Activated CD4-positive, alpha-beta T cell treated with anti-CD3 and anti-CD28 coated beads, Interleukin-2, Interleukin-6, amounts not matched to agents 100 ng/mL and 50 ng/mL, durations not matched to agents 16 hours and 8 hours (primary cell): Measurements from ENCODE around the gene MZT2A.
"Not testable (repeated sequence)": the region's sequence is repeated elsewhere in the genome, so short reads cannot be mapped to it uniquely, and the experiment has no call there.

Experiments
- DNase-seq: peaks from one replicate; pipeline ENCODE4 v3.0.0-alpha.2; 2020

Gene MZT2A

DNA sequence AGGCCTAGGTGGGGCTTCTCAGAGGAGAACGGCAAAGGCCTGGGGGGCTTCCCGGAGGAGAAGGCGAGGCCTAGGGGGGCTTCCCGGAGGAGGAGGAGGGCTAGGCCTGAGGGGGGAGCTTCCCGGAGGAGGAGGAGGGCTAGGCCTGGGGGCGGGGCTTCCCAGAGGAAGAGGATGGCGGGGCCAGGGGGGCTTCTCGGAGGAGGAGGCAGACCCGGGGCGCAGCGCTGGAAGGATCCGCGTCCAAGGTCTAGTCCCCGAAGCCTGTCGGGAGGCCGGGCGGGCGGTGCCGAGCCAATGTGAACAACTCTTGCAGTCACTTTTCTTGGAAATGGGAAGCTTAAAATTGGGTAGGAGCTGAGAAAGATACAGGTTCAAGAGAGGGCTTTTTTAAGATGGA, 46.3 kb downstream of the MZT2A start:
- no peak for DNase-seq

DNA sequence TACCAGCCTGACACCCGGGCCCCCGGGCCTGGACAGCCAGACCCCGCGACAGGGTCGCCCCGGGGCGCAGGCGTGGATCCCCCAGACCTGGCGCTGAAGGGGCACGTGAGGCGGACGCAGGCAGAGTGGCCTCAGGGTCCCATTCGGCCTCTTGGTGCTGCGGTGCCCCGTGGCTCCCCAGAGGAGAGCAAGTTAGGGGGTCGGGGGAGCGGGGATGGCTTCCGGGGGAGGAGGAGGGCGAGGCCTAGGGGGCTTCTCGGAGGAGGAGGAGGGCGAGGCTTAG, 46.7 kb downstream of the MZT2A start:
- DNase-seq = not testable (repeated sequence)

DNA sequence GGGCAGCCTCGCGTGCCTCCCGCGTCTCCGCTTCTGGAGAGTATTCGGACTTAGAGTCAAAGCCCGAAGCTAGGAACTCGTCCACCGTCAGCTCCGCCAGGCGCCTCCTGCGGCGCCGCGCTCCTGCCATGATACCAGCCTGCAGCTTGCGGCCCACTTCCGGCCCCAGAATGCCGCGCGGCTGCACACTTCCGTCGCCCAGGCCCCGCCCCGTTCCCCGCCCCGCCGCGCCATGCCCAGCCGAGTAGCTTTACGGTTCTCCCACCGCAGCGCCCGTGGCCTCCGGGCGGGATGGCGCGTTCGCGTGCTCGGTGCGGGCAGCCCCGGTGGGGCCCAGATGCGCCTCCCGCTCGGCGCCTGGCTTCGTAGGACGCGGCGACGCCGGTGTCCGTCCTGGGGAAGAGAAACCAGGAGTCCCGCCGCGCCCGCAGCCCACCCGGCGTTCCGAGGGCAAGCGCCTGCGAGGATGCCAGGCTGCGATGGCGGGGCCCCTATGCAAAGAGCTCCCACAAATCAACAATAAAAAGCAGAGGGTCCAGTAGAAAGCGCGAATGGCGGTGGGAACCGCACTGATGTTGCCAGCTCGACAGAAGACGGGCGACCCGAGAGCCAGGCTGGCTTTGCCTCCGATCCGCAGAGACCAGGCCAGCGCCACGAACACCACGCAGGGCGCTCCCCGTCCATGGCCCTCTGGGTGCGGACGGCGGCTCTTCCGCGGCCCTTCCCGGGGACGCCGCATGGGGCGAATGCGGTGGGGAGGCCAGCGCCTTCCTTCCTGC, 47.3 kb downstream of the MZT2A start:
- DNase-seq = not testable (repeated sequence)

DNA sequence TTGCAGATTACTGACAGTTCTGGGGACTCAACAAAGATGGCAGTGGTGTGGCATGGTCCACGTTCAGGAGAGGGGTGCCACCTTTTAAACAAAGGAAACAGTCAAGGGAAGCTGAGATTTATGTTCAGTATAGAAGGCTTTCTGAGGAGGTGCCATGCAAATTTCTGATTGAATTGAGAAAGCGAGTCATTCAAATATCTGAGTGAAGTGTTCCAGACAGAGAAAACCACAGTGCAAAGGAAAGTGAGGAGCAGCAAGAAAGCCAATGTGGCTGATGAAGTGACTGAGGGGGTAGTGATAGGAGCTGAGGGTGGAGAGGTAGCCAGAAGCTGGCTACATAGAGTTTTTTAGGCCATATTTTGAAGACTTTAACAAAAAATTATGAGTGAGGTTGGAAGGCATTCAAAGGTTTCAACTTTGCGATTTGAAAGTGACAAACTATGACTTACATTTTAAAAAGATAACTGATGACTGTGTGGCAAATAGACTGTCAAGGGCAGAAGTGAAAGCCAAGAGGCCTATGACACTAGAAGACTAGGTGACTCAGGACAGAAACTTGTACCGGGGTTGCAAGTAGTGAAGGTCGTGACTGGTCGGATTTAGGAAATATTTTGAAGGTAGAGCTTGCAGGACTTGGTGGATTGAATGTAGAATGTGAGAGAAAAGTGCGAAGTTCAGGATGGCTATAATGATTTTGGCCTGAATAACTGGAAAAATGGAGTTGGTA, 51.3 kb downstream of the MZT2A start:
- DNase-seq = peak; percentile 41
